SK-N-SH treated with all-trans-retinoic acid at 6 μM for 48 hours (cell line): ENCODE data around the gene THOC7.

ENCODE experiments used
- ZNF70 ChIP-seq: fragments of 450-650 bp; formaldehyde crosslinking; IDR thresholded peaks from 2 replicates; pipeline ENCODE4 v1.5.0; 2020; ENCODE audit warnings: mild to moderate bottlenecking, moderate library complexity
- TF ChIP-seq, protein P1 (sequence below): fragments of 250-450 bp; sonication (Bioruptor Pico); IDR thresholded peaks from 2 replicates; pipeline ENCODE4 v1.8.0; 2020; ENCODE audit warnings: mild to moderate bottlenecking, moderate library complexity, borderline replicate concordance

GRCh38 chr3:63800097-63800496 lies 63.5 kb downstream of the THOC7 start:
- no peak for TF ChIP-seq ZNF70
- TF ChIP-seq, protein P1, sequence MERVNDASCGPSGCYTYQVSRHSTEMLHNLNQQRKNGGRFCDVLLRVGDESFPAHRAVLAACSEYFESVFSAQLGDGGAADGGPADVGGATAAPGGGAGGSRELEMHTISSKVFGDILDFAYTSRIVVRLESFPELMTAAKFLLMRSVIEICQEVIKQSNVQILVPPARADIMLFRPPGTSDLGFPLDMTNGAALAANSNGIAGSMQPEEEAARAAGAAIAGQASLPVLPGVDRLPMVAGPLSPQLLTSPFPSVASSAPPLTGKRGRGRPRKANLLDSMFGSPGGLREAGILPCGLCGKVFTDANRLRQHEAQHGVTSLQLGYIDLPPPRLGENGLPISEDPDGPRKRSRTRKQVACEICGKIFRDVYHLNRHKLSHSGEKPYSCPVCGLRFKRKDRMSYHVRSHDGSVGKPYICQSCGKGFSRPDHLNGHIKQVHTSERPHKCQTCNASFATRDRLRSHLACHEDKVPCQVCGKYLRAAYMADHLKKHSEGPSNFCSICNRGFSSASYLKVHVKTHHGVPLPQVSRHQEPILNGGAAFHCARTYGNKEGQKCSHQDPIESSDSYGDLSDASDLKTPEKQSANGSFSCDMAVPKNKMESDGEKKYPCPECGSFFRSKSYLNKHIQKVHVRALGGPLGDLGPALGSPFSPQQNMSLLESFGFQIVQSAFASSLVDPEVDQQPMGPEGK, result no peak
